Measurements from ENCODE around the gene C1QL1.

DNA sequence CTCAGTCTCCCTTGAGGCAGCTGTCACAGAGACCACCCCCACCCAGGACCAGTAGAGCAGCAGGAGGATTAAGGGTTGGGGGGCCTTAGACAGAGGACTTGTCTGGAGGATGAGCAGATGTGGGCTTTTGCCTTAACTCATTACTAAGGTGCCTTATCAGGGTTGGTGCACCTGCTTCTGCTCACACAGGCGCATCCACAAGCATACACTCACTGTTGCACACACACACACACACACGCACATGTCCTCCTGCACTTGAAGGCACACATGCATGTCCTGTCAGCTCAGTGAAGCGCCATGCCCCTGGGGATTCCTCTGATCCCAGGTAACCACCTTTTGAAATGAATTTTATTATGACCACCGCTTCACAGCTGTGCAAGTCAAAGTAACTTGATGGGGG, 54.0 kb downstream of the C1QL1 start:
- no peak for TF ChIP-seq TAF1 (IDR thresholded peaks at IDR 0.05; ENCODE audit: borderline replicate concordance, insufficient read depth, low read length)
- TF ChIP-seq, protein P1, sequence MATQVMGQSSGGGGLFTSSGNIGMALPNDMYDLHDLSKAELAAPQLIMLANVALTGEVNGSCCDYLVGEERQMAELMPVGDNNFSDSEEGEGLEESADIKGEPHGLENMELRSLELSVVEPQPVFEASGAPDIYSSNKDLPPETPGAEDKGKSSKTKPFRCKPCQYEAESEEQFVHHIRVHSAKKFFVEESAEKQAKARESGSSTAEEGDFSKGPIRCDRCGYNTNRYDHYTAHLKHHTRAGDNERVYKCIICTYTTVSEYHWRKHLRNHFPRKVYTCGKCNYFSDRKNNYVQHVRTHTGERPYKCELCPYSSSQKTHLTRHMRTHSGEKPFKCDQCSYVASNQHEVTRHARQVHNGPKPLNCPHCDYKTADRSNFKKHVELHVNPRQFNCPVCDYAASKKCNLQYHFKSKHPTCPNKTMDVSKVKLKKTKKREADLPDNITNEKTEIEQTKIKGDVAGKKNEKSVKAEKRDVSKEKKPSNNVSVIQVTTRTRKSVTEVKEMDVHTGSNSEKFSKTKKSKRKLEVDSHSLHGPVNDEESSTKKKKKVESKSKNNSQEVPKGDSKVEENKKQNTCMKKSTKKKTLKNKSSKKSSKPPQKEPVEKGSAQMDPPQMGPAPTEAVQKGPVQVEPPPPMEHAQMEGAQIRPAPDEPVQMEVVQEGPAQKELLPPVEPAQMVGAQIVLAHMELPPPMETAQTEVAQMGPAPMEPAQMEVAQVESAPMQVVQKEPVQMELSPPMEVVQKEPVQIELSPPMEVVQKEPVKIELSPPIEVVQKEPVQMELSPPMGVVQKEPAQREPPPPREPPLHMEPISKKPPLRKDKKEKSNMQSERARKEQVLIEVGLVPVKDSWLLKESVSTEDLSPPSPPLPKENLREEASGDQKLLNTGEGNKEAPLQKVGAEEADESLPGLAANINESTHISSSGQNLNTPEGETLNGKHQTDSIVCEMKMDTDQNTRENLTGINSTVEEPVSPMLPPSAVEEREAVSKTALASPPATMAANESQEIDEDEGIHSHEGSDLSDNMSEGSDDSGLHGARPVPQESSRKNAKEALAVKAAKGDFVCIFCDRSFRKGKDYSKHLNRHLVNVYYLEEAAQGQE (IDR thresholded peaks at IDR 0.05; ENCODE audit: insufficient read depth in 1 of 2, low read depth in 2 of 2, low read length in 2 of 2) = no peak
- no peak for TF ChIP-seq SIN3A (IDR thresholded peaks at IDR 0.05; ENCODE audit: borderline replicate concordance, insufficient read depth, low read length)

All from PFSK-1 (cell line).